LNCAP (cell line): ENCODE measurements around the gene C1GALT1.

Experiments used
- TF ChIP-seq, protein P1 (sequence below): fragments of 450-650 bp; IDR thresholded peaks from 2 replicates; pipeline ENCODE4 v1.5.1; 2017; ENCODE audit warnings: mild to moderate bottlenecking

Gene C1GALT1

DNA sequence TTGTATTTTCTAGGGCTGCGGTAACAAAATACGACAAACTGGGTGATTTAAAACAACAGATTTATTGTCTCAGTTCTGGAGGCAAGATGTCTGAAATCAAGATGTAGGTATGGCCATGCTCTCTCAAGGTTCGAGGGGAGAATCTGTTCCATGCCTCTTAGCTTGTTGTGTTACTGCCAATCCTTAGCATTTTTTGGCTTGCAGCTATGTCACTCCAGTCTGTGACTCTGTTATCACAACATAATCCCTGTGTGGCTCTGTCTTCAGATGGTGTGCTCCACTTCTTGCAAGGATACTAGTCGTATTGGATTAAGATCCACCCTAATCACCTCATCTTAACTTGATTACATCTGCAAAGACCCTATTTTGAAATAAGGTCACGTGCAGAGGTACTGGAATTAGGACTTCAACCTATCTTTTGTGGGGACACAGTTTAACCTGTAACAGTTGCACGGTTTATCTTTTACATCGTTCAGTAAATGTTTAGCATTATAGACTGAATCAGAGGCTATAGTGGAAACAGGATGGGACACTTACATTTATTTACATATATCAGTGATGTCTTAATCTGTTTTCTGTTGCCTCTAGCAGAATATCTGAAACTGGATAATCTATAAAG lies 3.1 kb downstream of the C1GALT1 start:
- TF ChIP-seq, protein P1, sequence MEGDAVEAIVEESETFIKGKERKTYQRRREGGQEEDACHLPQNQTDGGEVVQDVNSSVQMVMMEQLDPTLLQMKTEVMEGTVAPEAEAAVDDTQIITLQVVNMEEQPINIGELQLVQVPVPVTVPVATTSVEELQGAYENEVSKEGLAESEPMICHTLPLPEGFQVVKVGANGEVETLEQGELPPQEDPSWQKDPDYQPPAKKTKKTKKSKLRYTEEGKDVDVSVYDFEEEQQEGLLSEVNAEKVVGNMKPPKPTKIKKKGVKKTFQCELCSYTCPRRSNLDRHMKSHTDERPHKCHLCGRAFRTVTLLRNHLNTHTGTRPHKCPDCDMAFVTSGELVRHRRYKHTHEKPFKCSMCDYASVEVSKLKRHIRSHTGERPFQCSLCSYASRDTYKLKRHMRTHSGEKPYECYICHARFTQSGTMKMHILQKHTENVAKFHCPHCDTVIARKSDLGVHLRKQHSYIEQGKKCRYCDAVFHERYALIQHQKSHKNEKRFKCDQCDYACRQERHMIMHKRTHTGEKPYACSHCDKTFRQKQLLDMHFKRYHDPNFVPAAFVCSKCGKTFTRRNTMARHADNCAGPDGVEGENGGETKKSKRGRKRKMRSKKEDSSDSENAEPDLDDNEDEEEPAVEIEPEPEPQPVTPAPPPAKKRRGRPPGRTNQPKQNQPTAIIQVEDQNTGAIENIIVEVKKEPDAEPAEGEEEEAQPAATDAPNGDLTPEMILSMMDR = no peak

DNA sequence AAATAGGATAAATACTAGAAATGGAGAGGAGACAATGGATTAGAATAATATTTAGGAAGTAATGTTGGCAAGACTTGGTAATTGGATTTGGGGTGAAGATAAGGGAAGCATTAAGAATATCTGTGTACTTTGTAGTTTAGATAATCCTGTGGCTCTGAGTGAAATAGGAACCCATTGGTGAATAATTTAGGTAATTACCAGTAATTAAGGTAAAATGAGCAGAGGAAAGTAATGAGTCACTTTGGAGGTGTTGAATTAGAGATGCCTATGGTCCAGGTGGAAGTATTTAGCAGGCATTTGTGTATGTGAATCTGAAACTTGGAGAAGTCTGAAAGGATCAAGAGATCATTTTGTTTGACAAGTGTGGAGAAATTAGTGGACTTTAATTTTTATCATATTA lies 5.7 kb downstream of the C1GALT1 start:
- TF ChIP-seq, protein P1 = no peak

DNA sequence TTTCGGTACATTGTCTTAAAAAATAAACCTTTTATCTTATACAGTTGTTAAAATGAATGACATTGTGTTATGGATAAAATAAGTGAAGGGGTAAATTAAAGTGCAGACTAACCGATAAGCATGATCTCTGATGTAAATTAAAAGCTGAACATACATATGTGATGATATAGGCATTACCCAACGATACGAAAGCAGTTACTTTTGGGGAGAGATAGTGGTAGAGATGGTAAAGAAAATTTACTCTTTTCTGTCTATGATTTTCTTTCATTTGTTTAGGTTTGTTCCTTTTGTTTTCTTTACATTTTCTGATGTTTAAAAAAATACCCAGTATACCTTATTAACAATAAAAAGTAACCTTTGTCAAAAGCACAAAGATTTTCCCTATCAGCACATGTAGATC lies 6.4 kb downstream of the C1GALT1 start:
- TF ChIP-seq, protein P1 = no peak

DNA sequence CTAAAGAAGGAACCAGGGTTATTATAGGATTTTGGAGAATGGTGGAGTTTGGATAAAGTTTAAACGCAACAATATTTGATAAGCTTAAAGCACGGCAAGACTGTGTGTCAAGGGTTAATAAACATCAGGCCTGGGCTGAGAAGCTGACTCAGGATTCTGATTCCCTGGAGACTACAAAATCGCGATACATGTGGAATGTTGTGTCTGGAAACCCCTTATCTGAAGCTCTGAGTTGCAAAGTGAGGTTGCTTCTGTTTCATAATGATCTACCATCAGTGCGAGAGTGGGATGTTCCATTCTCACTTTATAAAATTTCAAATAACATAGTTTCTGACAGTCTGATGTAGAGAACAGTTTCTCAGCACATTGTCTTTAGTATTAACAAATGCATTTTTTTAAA lies 7.8 kb downstream of the C1GALT1 start:
- TF ChIP-seq, protein P1 = no peak

DNA sequence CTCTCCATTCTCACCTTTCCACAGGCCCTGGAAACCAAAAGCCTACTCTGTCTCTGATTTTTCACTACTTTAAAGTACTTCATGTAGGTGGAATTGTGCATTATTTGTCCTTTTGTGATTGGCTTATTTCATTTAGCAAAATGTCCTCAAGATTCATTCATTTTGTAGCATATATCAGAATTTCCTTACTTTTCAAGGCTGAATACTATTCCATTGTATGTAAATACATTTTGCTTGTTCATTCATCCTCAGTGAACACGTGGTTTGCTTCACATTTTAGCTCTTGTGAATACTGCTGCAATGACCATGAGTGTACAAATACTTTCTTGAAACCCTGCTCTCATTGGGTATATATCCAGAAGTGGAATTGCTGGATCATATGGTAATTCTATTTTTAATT lies 8.8 kb downstream of the C1GALT1 start:
- TF ChIP-seq, protein P1 = no peak

DNA sequence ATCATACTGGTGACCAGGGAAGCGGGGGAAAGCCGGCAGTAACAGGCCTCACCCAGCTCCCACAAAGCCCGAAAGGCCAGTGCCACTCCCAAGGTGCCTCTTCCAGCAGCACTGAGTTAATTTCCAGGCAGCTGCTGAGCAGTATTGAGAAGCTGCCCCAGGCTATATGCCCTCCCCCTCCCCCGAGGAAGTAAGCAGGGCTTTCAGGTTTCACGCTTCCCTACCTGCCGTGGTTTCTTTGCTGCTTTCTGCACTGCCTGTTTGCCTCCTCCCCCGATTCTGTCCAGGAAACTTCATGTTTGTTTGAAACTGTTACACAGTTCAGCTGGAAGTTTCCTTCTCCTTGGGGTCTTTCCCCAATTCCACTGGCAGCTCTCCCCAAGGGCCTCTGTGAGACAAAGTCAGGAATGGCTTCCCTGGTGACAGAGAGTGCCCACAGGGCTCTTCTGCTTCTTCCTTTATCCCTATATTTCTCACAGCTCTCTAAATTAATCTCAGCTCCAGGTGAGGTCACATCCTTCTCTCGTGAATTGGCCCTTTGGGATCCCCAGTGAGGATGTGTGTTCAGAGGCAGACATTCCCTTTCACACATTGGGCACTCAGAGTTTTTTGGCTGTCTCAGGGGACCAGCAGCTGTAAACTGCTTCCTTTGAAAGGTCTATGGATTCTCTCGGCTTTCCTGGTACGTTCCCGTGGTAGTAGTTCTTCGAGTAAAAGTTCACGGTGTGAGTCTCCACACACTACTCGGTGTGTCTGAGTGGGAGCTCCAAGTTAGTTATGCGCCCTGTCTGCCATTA lies 19.4 kb downstream of the C1GALT1 start:
- TF ChIP-seq, protein P1 = no peak

DNA sequence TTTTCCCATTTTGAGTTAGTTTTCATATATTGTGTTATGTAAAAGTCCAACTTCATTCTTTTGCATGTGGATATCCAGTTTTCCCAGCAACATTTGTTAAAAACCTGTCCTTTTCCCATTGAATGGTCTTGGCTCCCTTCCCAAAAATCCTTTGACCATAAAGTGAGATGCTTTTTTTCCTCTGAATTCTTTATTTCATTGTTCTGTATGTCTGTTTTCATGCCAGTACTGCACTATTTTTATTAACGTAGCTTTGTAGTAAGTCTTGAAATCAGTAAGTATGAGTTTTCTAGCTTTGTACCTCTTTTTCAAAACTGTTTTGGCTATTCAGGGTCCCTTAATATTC lies 20.0 kb downstream of the C1GALT1 start:
- TF ChIP-seq, protein P1 = no peak
